HEK293T (cell line): ENCODE measurements around the gene LRRC10.

Source experiments
- CTCF ChIA-PET: fragments of 350-600 bp; formaldehyde crosslinking; extraction: SDS; loops from one replicate; lab custom pipeline; 2021; ENCODE audit warnings: antibody characterized with exemption, inconsistent platforms; lab: Yijun Ruan, JAX
- POLR2A ChIA-PET: fragments of 350-600 bp; formaldehyde crosslinking; extraction: SDS; loops from one replicate; lab custom pipeline; 2020; ENCODE audit warnings: antibody characterized with exemption, inconsistent platforms; lab: Yijun Ruan, JAX
- DNase-seq: peaks from one replicate; pipeline ENCODE4 v3.0.0; 2012; ENCODE audit warnings: mixed read lengths; ENCODE audit errors: extremely low spot score
- ARNT ChIP-seq: fragments of 450-650 bp; IDR thresholded peaks from 2 replicates; pipeline ENCODE4 v1.6.1; 2017; ENCODE audit warnings: mild to moderate bottlenecking
- BHLHE40 ChIP-seq: fragments of 450-650 bp; IDR thresholded peaks from 2 replicates; pipeline ENCODE4 v1.6.1; 2016; ENCODE audit warnings: mild to moderate bottlenecking, moderate library complexity, borderline replicate concordance
- CTBP1 ChIP-seq: fragments of 450-650 bp; IDR thresholded peaks from 2 replicates; pipeline ENCODE4 v1.6.1; 2016; ENCODE audit warnings: borderline replicate concordance
- ELF4 ChIP-seq: fragments of 450-650 bp; IDR thresholded peaks from 2 replicates; pipeline ENCODE4 v1.6.1; 2017; ENCODE audit warnings: antibody characterized with exemption
- FOXA1 ChIP-seq: fragments of 450-650 bp; IDR thresholded peaks from 2 replicates; pipeline ENCODE4 v1.6.1; 2016; ENCODE audit warnings: mild to moderate bottlenecking
- FOXK2 ChIP-seq: fragments of 450-650 bp; IDR thresholded peaks from 2 replicates; pipeline ENCODE4 v1.6.1; 2016; ENCODE audit warnings: mild to moderate bottlenecking
- FOXM1 ChIP-seq: fragments of 450-650 bp; IDR thresholded peaks from 2 replicates; pipeline ENCODE4 v1.6.1; 2017; ENCODE audit warnings: mild to moderate bottlenecking, borderline replicate concordance
- HDGF ChIP-seq: fragments of 450-650 bp; IDR thresholded peaks from 2 replicates; pipeline ENCODE4 v1.6.1; 2017; ENCODE audit warnings: antibody characterized with exemption, borderline replicate concordance
- L3MBTL2 ChIP-seq: fragments of 450-650 bp; conservative IDR thresholded peaks from 2 replicates; pipeline ENCODE4 v1.6.1; 2016; ENCODE audit warnings: mild to moderate bottlenecking
- LEF1 ChIP-seq: fragments of 450-650 bp; IDR thresholded peaks from 2 replicates; pipeline ENCODE4 v1.6.1; 2017; ENCODE audit warnings: mild to moderate bottlenecking, borderline replicate concordance
- NFRKB ChIP-seq: fragments of 450-650 bp; IDR thresholded peaks from 2 replicates; pipeline ENCODE4 v1.6.1; 2016; ENCODE audit warnings: mild to moderate bottlenecking, moderate library complexity
- PKNOX1 ChIP-seq: fragments of 450-650 bp; IDR thresholded peaks from 2 replicates; pipeline ENCODE4 v1.6.1; 2016
- SP1 ChIP-seq: fragments of 450-650 bp; IDR thresholded peaks from 2 replicates; pipeline ENCODE4 v1.6.1; 2017
- SUZ12 ChIP-seq: fragments of 450-650 bp; IDR thresholded peaks from 2 replicates; pipeline ENCODE4 v1.6.1; 2016; ENCODE audit warnings: mild to moderate bottlenecking
- TARDBP ChIP-seq: fragments of 450-650 bp; IDR thresholded peaks from 2 replicates; pipeline ENCODE4 v1.6.1; 2016
- ZNF384 ChIP-seq: fragments of 450-650 bp; IDR thresholded peaks from 2 replicates; pipeline ENCODE4 v1.6.1; 2016

LRRC10 gene

GRCh38 chr12:69583203-69583602 is 27.5 kb downstream of the LRRC10 start:
- DNase-seq = peak; percentile 25
- POLR2A ChIA-PET = no interaction called here
- TF ChIP-seq HDGF (no peak), L3MBTL2 (no peak), CTBP1 (no peak), ARNT (no peak), FOXK2 (no peak), TARDBP (no peak), NFRKB (no peak), BHLHE40 (no peak), FOXA1 (no peak), ELF4 (no peak), FOXM1 (no peak), SP1 (no peak), PKNOX1 (no peak), SUZ12 (no peak), LEF1 (no peak), ZNF384 (no peak)
- CTCF ChIA-PET = interaction anchor here (1.4 kb wide), 1 partner anchor 12 kb away, joined by 3 read pairs; no protein-coding TSS in a partner anchor

- CTCF ChIA-PET = interaction anchor here (1.0 to 2.2 kb wide), 2 partner anchors 9 to 45 kb away, joined by 4 to 7 read pairs; no protein-coding TSS in a partner anchor
- POLR2A ChIA-PET = interaction anchor here (0.8 kb wide), 1 partner anchor 220 kb away, joined by 3 read pairs; no protein-coding TSS in a partner anchor
- TF ChIP-seq SP1 (no peak), ZNF384 (0 out of 2 replicates have a peak, but pooled peaks have one; percentile 26)
- DNase-seq = no peak
Observed at GRCh38 chr12:69580074-69580473, 30.6 kb downstream of the LRRC10 start.

- CTCF ChIA-PET = interaction anchor here (0.6 to 2.2 kb wide), 2 partner anchors 8 to 222 kb away, joined by 3 to 7 read pairs; no protein-coding TSS in a partner anchor
- DNase-seq = no peak
- POLR2A ChIA-PET = no interaction called here
- no peak for TF ChIP-seq ARNT
- no peak for TF ChIP-seq FOXM1
- no peak for TF ChIP-seq SP1
- no peak for TF ChIP-seq L3MBTL2
- no peak for TF ChIP-seq ELF4
- no peak for TF ChIP-seq HDGF
- TF ChIP-seq SUZ12 = no peak
- no peak for TF ChIP-seq FOXK2
- TF ChIP-seq LEF1 = no peak
- no peak for TF ChIP-seq NFRKB
- TF ChIP-seq PKNOX1 = no peak
- TF ChIP-seq ZNF384 = no peak
- no peak for TF ChIP-seq BHLHE40
- no peak for TF ChIP-seq FOXA1
- no peak for TF ChIP-seq TARDBP
- no peak for TF ChIP-seq CTBP1
Observed at GRCh38 chr12:69579029-69579428, 31.7 kb downstream of the LRRC10 start.

- ChIA-PET CTCF (no interaction called here), POLR2A (no interaction called here)
- no peak for DNase-seq
- TF ChIP-seq HDGF = no peak
Observed at GRCh38 chr12:69578283-69578682, 32.4 kb downstream of the LRRC10 start.

GRCh38 chr12:69575346-69575745 is 35.4 kb downstream of the LRRC10 start:
- ChIA-PET CTCF (no interaction called here), POLR2A (no interaction called here)
- TF ChIP-seq ELF4 (no peak), BHLHE40 (no peak), CTBP1 (no peak), L3MBTL2 (no peak), NFRKB (no peak), TARDBP (no peak), LEF1 (no peak), FOXA1 (no peak), ARNT (no peak), HDGF (no peak), FOXK2 (no peak), SUZ12 (no peak), ZNF384 (no peak), PKNOX1 (no peak), SP1 (no peak), FOXM1 (no peak)
- DNase-seq = no peak

- TF ChIP-seq SUZ12 (no peak), TARDBP (no peak), FOXK2 (no peak), CTBP1 (no peak), FOXA1 (no peak), LEF1 (no peak), HDGF (no peak), ARNT (no peak), NFRKB (no peak), L3MBTL2 (no peak), PKNOX1 (no peak), BHLHE40 (no peak), SP1 (no peak), ZNF384 (no peak), ELF4 (no peak), FOXM1 (no peak)
- peak; percentile 58 for DNase-seq
- POLR2A ChIA-PET = no interaction called here
- CTCF ChIA-PET = interaction anchor here (0.7 to 1.7 kb wide), 10 partner anchors 8 to 142 kb away, joined by 3 to 8 read pairs (median 3); partner anchors contain the start of gene CCT2
Observed at GRCh38 chr12:69570545-69571399, 39.9 kb downstream of the LRRC10 start.
